ENCODE measurements around the gene TMEM135.
"Not testable (repeated sequence)": the region's sequence is repeated elsewhere in the genome, so short reads cannot be mapped to it uniquely, and the experiment has no call there.

- not testable (repeated sequence) for TF ChIP-seq CTCF (IDR thresholded peaks at IDR 0.05); POLR2AphosphoS5 (IDR thresholded peaks at IDR 0.05; ENCODE audit: low read depth, low read length); REST (IDR thresholded peaks at IDR 0.05; ENCODE audit: insufficient read depth in 1 of 2, low read depth in 2 of 2, low read length in 1 of 2); TCF7L2 (IDR thresholded peaks at IDR 0.05; ENCODE audit: low read depth, low read length); SIN3A (IDR thresholded peaks at IDR 0.05; ENCODE audit: borderline replicate concordance, insufficient read depth, low read depth, low read length)
Measured at GRCh38 chr11:87285674-87286073, 247.9 kb downstream of the TMEM135 start.
